WTC11 (cell line): ENCODE results near the gene KDM2A. TPM values are rescaled to one million over a fixed set of nuclear protein-coding genes. Genes with fewer than 3 reads are reported as not detected.
"Not testable (repeated sequence)": the region's sequence is repeated elsewhere in the genome, so short reads cannot be mapped to it uniquely, and the experiment has no call there.

ENCODE experiments used
- ATAC-seq: fragments of 200-7000 bp; cut with Tn5 transposase; 2 replicates; pipeline ENCODE4 v1.10.0; 2021; ENCODE audit warnings: mild to moderate bottlenecking, moderate library complexity
- CTCF ChIA-PET: fragments of 300-600 bp; sonication (Branson Sonifier 250); formaldehyde crosslinking; loops from one replicate; lab custom pipeline; 2021; ENCODE audit warnings: antibody characterized with exemption; lab: Charles Lee
- POLR2A ChIA-PET: fragments of 350-600 bp; sonication (Branson Sonifier 250); formaldehyde crosslinking; loops from one replicate; lab custom pipeline; 2021; ENCODE audit warnings: antibody characterized with exemption; lab: Charles Lee
- DNase-seq: peaks from one replicate; pipeline ENCODE4 v3.0.0; 2021; ENCODE audit warnings: low spot score
- H3K27ac Mint-ChIP-seq: 2 replicates; pipeline ENCODE4 v1.8.0; 2021; ENCODE audit warnings: mixed read lengths
- H3K27me3 Mint-ChIP-seq: 2 replicates; pipeline ENCODE4 v1.8.0; 2021; ENCODE audit warnings: low read depth, mild to moderate bottlenecking, moderate library complexity, mixed read lengths
- H3K36me3 Mint-ChIP-seq: 2 replicates; pipeline ENCODE4 v1.8.0; 2021; ENCODE audit warnings: mixed read lengths
- H3K4me1 Mint-ChIP-seq: 2 replicates; pipeline ENCODE4 v1.8.0; 2022; ENCODE audit warnings: mixed read lengths
- H3K4me3 Mint-ChIP-seq: 2 replicates; pipeline ENCODE4 v1.8.0; 2021; ENCODE audit warnings: mild to moderate bottlenecking, moderate library complexity, mixed read lengths
- H3K9me3 Mint-ChIP-seq: 2 replicates; pipeline ENCODE4 v1.8.0; 2021; ENCODE audit warnings: mixed read lengths
- ATF3 ChIP-seq: sonication (generic); formaldehyde crosslinking; conservative IDR thresholded peaks from 2 replicates; pipeline ENCODE4 v1.8.1; 2022; ENCODE audit warnings: mild to moderate bottlenecking, missing genetic modification reagents
- ELF4 ChIP-seq: sonication (generic); formaldehyde crosslinking; IDR thresholded peaks from 2 replicates; pipeline ENCODE4 v1.8.1; 2022; ENCODE audit warnings: low read depth, mild to moderate bottlenecking, moderate library complexity, missing genetic modification reagents
- FOXJ3 ChIP-seq: sonication (generic); formaldehyde crosslinking; IDR thresholded peaks from 2 replicates; pipeline ENCODE4 v1.9.0; 2021; ENCODE audit warnings: missing genetic modification reagents, mild to moderate bottlenecking, borderline replicate concordance
- FOXK1 ChIP-seq: sonication (generic); formaldehyde crosslinking; IDR thresholded peaks from 2 replicates; pipeline ENCODE4 v1.8.0; 2022; ENCODE audit warnings: mild to moderate bottlenecking, moderate library complexity, missing genetic modification reagents
- KAT7 ChIP-seq: sonication (generic); formaldehyde crosslinking; IDR thresholded peaks from 2 replicates; pipeline ENCODE4 v1.8.1; 2023; ENCODE audit warnings: missing genetic modification reagents, mild to moderate bottlenecking, borderline replicate concordance
- PRDM15 ChIP-seq: sonication (generic); formaldehyde crosslinking; IDR thresholded peaks from 2 replicates; pipeline ENCODE4 v1.8.0; 2022; ENCODE audit warnings: missing genetic modification reagents
- ZNF121 ChIP-seq: sonication (generic); formaldehyde crosslinking; IDR thresholded peaks from 2 replicates; pipeline ENCODE4 v1.8.0; 2023; ENCODE audit warnings: missing genetic modification reagents
- ZNF138 ChIP-seq: sonication (generic); formaldehyde crosslinking; conservative IDR thresholded peaks from 2 replicates; pipeline ENCODE4 v1.8.1; 2022; ENCODE audit warnings: mild to moderate bottlenecking, moderate library complexity, missing genetic modification reagents
- ZNF219 ChIP-seq: sonication (generic); formaldehyde crosslinking; IDR thresholded peaks from 2 replicates; pipeline ENCODE4 v1.8.0; 2023; ENCODE audit warnings: missing genetic modification reagents, mild to moderate bottlenecking, borderline replicate concordance
- ZNF232 ChIP-seq: sonication (generic); formaldehyde crosslinking; IDR thresholded peaks from 2 replicates; pipeline ENCODE4 v1.8.0; 2022; ENCODE audit warnings: mild to moderate bottlenecking, missing genetic modification reagents
- ZNF671 ChIP-seq: fragments of 250-450 bp; sonication (Bioruptor Pico); IDR thresholded peaks from 2 replicates; pipeline ENCODE4 v1.8.0; 2021; ENCODE audit warnings: mild to moderate bottlenecking
- total RNA-seq: library from RNA; stranded (reverse); gene quantifications from 3 replicates; pipeline ENCODE4 v1.2.3, GENCODE V29; 2021
- TF ChIP-seq, protein P1 (sequence below): sonication (generic); formaldehyde crosslinking; IDR thresholded peaks from 2 replicates; pipeline ENCODE4 v1.8.1; 2022; ENCODE audit warnings: mild to moderate bottlenecking, missing genetic modification reagents, moderate library complexity, borderline replicate concordance
- TF ChIP-seq, protein P2 (sequence below): fragments of 250-450 bp; sonication (Bioruptor Pico); IDR thresholded peaks from 2 replicates; pipeline ENCODE4 v1.9.0; 2021; ENCODE audit warnings: mild to moderate bottlenecking
- TF ChIP-seq, protein P3 (sequence below): sonication (generic); formaldehyde crosslinking; IDR thresholded peaks from 2 replicates; pipeline ENCODE4 v1.8.0; 2022; ENCODE audit warnings: mild to moderate bottlenecking, missing genetic modification reagents
- TF ChIP-seq, protein P4 (sequence below): sonication (generic); formaldehyde crosslinking; IDR thresholded peaks from 2 replicates; pipeline ENCODE4 v1.8.1; 2023; ENCODE audit warnings: mild to moderate bottlenecking, missing genetic modification reagents

KDM2A gene
- total RNA-seq, 1 experiment from 2014 or later = 58.0 TPM

- TF ChIP-seq PRDM15 (CRISPR knock-in tag) = no peak
- TF ChIP-seq FOXJ3 (CRISPR knock-in tag) = no peak
- TF ChIP-seq, protein P1, sequence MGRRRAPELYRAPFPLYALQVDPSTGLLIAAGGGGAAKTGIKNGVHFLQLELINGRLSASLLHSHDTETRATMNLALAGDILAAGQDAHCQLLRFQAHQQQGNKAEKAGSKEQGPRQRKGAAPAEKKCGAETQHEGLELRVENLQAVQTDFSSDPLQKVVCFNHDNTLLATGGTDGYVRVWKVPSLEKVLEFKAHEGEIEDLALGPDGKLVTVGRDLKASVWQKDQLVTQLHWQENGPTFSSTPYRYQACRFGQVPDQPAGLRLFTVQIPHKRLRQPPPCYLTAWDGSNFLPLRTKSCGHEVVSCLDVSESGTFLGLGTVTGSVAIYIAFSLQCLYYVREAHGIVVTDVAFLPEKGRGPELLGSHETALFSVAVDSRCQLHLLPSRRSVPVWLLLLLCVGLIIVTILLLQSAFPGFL = no peak
- TF ChIP-seq ZNF232 (CRISPR knock-in tag) = no peak
- no peak for TF ChIP-seq ELF4 (CRISPR knock-in tag)
Measured at GRCh38 chr11:67230406-67230805, 111.3 kb downstream of the KDM2A start (continued).

- Mint-ChIP-seq H3K36me3 (peaks cover 54% of the 10 kb centered on the region), H3K9me3 (no peaks in the 10 kb centered on the region), H3K4me1 (no peaks in the 10 kb centered on the region), H3K27ac (no peak overlapping the region), H3K27me3 (no peaks in the 10 kb centered on the region), H3K4me3 (no peak overlapping the region)
- no peak for DNase-seq
- no peak for ATAC-seq
- TF ChIP-seq ZNF671 (CRISPR knock-in tag) = no peak
- TF ChIP-seq, protein P2, sequence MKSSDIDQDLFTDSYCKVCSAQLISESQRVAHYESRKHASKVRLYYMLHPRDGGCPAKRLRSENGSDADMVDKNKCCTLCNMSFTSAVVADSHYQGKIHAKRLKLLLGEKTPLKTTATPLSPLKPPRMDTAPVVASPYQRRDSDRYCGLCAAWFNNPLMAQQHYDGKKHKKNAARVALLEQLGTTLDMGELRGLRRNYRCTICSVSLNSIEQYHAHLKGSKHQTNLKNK (CRISPR knock-in tag) = no peak
- peak; percentile 89 for TF ChIP-seq ZNF121
- TF ChIP-seq FOXK1 (CRISPR knock-in tag) = no peak
- no peak for TF ChIP-seq ZNF219 (CRISPR knock-in tag)
- ChIA-PET POLR2A (no interaction called here), CTCF (interaction anchor here (0.6 kb wide), 2 partner anchors 9 to 57 kb away, joined by 3 read pairs; no protein-coding TSS in a partner anchor)
Measured at GRCh38 chr11:67230886-67231285, 111.8 kb downstream of the KDM2A start.

DNA sequence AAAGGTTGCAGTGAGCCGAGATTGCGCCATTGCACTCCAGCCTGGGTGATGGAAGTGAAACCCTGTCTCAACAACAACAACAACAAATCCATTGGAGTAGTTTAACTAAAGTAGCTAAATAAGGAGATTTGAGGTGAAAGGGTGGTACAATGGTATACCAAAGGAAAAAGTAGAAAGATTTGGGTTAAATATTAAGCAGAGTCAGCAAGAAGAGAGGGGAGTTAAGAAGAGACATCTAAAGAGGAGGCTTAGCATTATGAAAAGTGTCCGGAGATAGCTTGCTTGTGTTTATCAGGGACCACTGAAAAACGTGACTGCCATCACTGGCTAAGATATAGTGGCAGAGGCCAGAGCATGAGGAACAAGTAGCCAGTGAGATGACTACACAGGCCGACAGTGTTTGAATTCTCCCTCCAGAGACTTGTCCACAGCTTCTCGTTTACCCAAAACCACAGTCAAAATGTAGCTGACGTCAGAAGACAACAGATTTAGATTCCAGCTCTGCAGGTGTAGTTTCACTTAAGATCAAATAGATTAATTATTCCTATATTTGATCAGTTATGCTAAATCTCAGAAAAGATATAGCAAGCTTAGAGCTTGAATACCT lies 114.6 kb downstream of the KDM2A start:
- H3K4me3 Mint-ChIP-seq = no peak overlapping the region
- H3K9me3 Mint-ChIP-seq = no peaks in the 10 kb centered on the region
- H3K36me3 Mint-ChIP-seq = peaks cover 34% of the 10 kb centered on the region
- H3K27me3 Mint-ChIP-seq = no peaks in the 10 kb centered on the region
- peak overlapping the region; percentile 30 for H3K27ac Mint-ChIP-seq
- DNase-seq (no peak), ATAC-seq (no peak)
- ChIA-PET CTCF (interaction anchor here (1.0 kb wide), 2 partner anchors 28 to 152 kb away, joined by 3 read pairs; no protein-coding TSS in a partner anchor), POLR2A (no interaction called here)
- peaks cover 7% of the 10 kb centered on the region for H3K4me1 Mint-ChIP-seq
- no peak for TF ChIP-seq ZNF138
- TF ChIP-seq KAT7 (CRISPR knock-in tag) = no peak
- no peak for TF ChIP-seq ATF3 (CRISPR knock-in tag)
- TF ChIP-seq, protein P3, sequence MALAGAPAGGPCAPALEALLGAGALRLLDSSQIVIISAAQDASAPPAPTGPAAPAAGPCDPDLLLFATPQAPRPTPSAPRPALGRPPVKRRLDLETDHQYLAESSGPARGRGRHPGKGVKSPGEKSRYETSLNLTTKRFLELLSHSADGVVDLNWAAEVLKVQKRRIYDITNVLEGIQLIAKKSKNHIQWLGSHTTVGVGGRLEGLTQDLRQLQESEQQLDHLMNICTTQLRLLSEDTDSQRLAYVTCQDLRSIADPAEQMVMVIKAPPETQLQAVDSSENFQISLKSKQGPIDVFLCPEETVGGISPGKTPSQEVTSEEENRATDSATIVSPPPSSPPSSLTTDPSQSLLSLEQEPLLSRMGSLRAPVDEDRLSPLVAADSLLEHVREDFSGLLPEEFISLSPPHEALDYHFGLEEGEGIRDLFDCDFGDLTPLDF (CRISPR knock-in tag) = no peak
- no peak for TF ChIP-seq ZNF219 (CRISPR knock-in tag)
- TF ChIP-seq, protein P4, sequence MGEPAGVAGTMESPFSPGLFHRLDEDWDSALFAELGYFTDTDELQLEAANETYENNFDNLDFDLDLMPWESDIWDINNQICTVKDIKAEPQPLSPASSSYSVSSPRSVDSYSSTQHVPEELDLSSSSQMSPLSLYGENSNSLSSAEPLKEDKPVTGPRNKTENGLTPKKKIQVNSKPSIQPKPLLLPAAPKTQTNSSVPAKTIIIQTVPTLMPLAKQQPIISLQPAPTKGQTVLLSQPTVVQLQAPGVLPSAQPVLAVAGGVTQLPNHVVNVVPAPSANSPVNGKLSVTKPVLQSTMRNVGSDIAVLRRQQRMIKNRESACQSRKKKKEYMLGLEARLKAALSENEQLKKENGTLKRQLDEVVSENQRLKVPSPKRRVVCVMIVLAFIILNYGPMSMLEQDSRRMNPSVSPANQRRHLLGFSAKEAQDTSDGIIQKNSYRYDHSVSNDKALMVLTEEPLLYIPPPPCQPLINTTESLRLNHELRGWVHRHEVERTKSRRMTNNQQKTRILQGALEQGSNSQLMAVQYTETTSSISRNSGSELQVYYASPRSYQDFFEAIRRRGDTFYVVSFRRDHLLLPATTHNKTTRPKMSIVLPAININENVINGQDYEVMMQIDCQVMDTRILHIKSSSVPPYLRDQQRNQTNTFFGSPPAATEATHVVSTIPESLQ (CRISPR knock-in tag) = no peak

DNA sequence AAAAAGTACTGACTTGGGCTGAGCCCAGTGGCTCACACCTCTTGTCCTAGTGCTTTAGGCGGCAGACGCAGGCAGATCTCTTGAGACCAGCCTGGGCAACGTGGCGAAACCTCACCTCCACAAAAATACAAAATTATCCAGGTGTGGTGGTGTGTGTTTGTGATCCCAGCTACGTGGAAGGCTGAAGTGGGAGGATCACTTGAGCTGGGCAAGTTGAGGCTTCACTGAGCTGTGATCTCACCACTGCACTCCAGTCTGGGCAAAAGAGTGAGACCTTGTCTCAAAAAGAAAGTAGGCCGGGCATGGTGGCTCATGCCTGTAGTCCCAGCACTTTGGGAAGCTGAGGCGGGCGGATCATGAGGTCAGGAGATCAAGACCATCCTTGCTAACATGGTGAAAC lies 115.5 kb downstream of the KDM2A start:
- ATAC-seq, H3K4me3 Mint-ChIP-seq, H3K9me3 Mint-ChIP-seq, H3K27me3 Mint-ChIP-seq, DNase-seq: not testable (repeated sequence)
- POLR2A ChIA-PET = interaction anchor here (0.6 kb wide), 1 partner anchor 154 kb away, joined by 5 read pairs; no protein-coding TSS in a partner anchor
- CTCF ChIA-PET = interaction anchor here (0.6 to 1.0 kb wide), 3 partner anchors 27 to 159 kb away, joined by 3 to 5 read pairs (median 3); no protein-coding TSS in a partner anchor
- H3K4me1 Mint-ChIP-seq = peaks cover 16% of the 10 kb centered on the region
- H3K36me3 Mint-ChIP-seq = peaks cover 25% of the 10 kb centered on the region
- peak overlapping the region; percentile 33; the same call in 1 of the 2 replicates for H3K27ac Mint-ChIP-seq
